ENCODE measurements around the gene ZNFX1.
"Not testable (repeated sequence)": the region's sequence is repeated elsewhere in the genome, so short reads cannot be mapped to it uniquely, and the experiment has no call there.

ZNFX1 gene

GRCh38 chr20:49297605-49298530 lies 20.0 kb upstream of the ZNFX1 start:
- DNase-seq: no peak
- Histone ChIP-seq H3K9me3 (no peaks in the 10 kb centered on the region), H3K27me3 (no peaks in the 10 kb centered on the region), H3K36me3 (no peaks in the 10 kb centered on the region; the same call in 1 of the 2 replicates), H3K4me3 (ENCODE audit: low read depth, low read length) (no peak overlapping the region), H3K4me1 (no peaks in the 10 kb centered on the region)
- no peak for TF ChIP-seq CTCF (IDR thresholded peaks at IDR 0.05; ENCODE audit: low read depth, low read length)

GRCh38 chr20:49294002-49294654 lies 16.3 kb upstream of the ZNFX1 start:
- peaks cover 28% of the 10 kb centered on the region for H3K36me3 ChIP-seq
- not testable (repeated sequence) for DNase-seq; H3K4me1 ChIP-seq; H3K4me3 ChIP-seq (ENCODE audit: low read depth, low read length); H3K9me3 ChIP-seq; H3K27me3 ChIP-seq

GRCh38 chr20:49293122-49293521 lies 15.3 kb upstream of the ZNFX1 start:
- DNase-seq: no peak
- Histone ChIP-seq H3K36me3 (peaks cover 38% of the 10 kb centered on the region), H3K4me1 (no peaks in the 10 kb centered on the region; the same call in 1 of the 2 replicates), H3K4me3 (ENCODE audit: low read depth, low read length) (no peak overlapping the region), H3K9me3 (no peaks in the 10 kb centered on the region), H3K27me3 (no peaks in the 10 kb centered on the region)
- no peak for TF ChIP-seq CTCF (IDR thresholded peaks at IDR 0.05; ENCODE audit: low read depth, low read length)

- Histone ChIP-seq H3K36me3 (peaks cover 50% of the 10 kb centered on the region), H3K4me1 (peaks cover 9% of the 10 kb centered on the region), H3K9me3 (no peaks in the 10 kb centered on the region), H3K4me3 (ENCODE audit: low read depth, low read length) (no peak overlapping the region), H3K27me3 (no peaks in the 10 kb centered on the region)
- no peak for TF ChIP-seq CTCF (IDR thresholded peaks at IDR 0.05; ENCODE audit: low read depth, low read length)
- DNase-seq: no peak
These were observed 14.2 kb upstream of the ZNFX1 start for GRCh38 chr20:49292010-49292409.

GRCh38 chr20:49291200-49291599 lies 13.3 kb upstream of the ZNFX1 start:
- Histone ChIP-seq H3K4me1 (peaks cover 12% of the 10 kb centered on the region), H3K36me3 (peaks cover 58% of the 10 kb centered on the region), H3K27me3 (no peaks in the 10 kb centered on the region), H3K4me3 (ENCODE audit: low read depth, low read length) (no peak overlapping the region), H3K9me3 (no peaks in the 10 kb centered on the region)
- DNase-seq: no peak
- TF ChIP-seq CTCF (IDR thresholded peaks at IDR 0.05; ENCODE audit: low read depth, low read length): no peak

GRCh38 chr20:49290608-49291191 lies 12.8 kb upstream of the ZNFX1 start:
- Histone ChIP-seq H3K27me3 (no peaks in the 10 kb centered on the region), H3K36me3 (peaks cover 63% of the 10 kb centered on the region), H3K4me1 (peaks cover 12% of the 10 kb centered on the region), H3K9me3 (no peaks in the 10 kb centered on the region), H3K4me3 (ENCODE audit: low read depth, low read length) (no peak overlapping the region)
- DNase-seq: no peak
- no peak for TF ChIP-seq CTCF (IDR thresholded peaks at IDR 0.05; ENCODE audit: low read depth, low read length)
